GM23338 (cell line): ENCODE data around the gene GGT6. TPM values are rescaled to one million over a fixed set of nuclear protein-coding genes. Genes with fewer than 3 reads are reported as not detected.

Experiments
- ATAC-seq: fragments of 200-7000 bp; cut with Tn5 transposase; 3 replicates; pipeline ENCODE4 v1.9.1; 2020
- DNase-seq: peaks from one replicate; pipeline ENCODE4 v3.0.0-alpha.2; 2015; ENCODE audit warnings: low spot score
- H2AFZ ChIP-seq: fragments of 200-600 bp; sonication (generic); 2 replicates; pipeline ENCODE4 v1.8.0; 2016; ENCODE audit warnings: antibody characterized with exemption, mild to moderate bottlenecking, moderate library complexity
- H3F3A ChIP-seq: fragments of 200-600 bp; sonication (generic); replicated peaks from 2 replicates; pipeline ENCODE4 v1.8.0; 2017; ENCODE audit warnings: antibody characterized with exemption, mixed run types, low read depth
- H3K27ac ChIP-seq: fragments of 200-600 bp; sonication (generic); 2 replicates; pipeline ENCODE4 v1.6.1; 2016; ENCODE audit warnings: low read depth
- H3K27me3 ChIP-seq: fragments of 200-600 bp; sonication (generic); 2 replicates; pipeline ENCODE4 v1.8.0; 2016; ENCODE audit warnings: mild to moderate bottlenecking, mixed run types, moderate library complexity; ENCODE audit not compliant: insufficient read depth
- H3K36me3 ChIP-seq: fragments of 200-600 bp; sonication (generic); 2 replicates; pipeline ENCODE4 v1.8.0; 2016; ENCODE audit warnings: mild to moderate bottlenecking; ENCODE audit not compliant: insufficient read depth
- H3K4me1 ChIP-seq: fragments of 200-600 bp; sonication (generic); 2 replicates; pipeline ENCODE4 v1.8.0; 2016; ENCODE audit warnings: mild to moderate bottlenecking, moderate library complexity; ENCODE audit not compliant: insufficient read depth
- H3K4me2 ChIP-seq: fragments of 200-600 bp; sonication (generic); 2 replicates; pipeline ENCODE4 v1.7.1; 2017; ENCODE audit warnings: mixed run types
- H3K4me3 ChIP-seq: fragments of 200-600 bp; sonication (generic); 2 replicates; pipeline ENCODE4 v1.6.1; 2016; ENCODE audit warnings: mixed run types
- H3K79me2 ChIP-seq: fragments of 200-600 bp; sonication (generic); replicated peaks from 2 replicates; pipeline ENCODE4 v1.8.0; 2017; ENCODE audit warnings: mild to moderate bottlenecking; ENCODE audit not compliant: insufficient read depth
- H3K9me2 ChIP-seq: fragments of 200-600 bp; sonication (generic); 2 replicates; pipeline ENCODE4 v1.8.0; 2017; ENCODE audit not compliant: insufficient read depth
- H4K20me1 ChIP-seq: fragments of 200-600 bp; sonication (generic); replicated peaks from 2 replicates; pipeline ENCODE4 v1.8.0; 2017; ENCODE audit warnings: mild to moderate bottlenecking; ENCODE audit not compliant: insufficient read depth
- H3K27ac Mint-ChIP-seq: 2 replicates; pipeline ENCODE4 v1.8.0; 2020; ENCODE audit warnings: inconsistent platforms, mild to moderate bottlenecking, moderate library complexity, mixed read lengths
- H3K27me3 Mint-ChIP-seq: 3 replicates; pipeline ENCODE4 v1.8.0; 2022; ENCODE audit warnings: low read depth, mild to moderate bottlenecking, moderate library complexity, mixed read lengths, inconsistent platforms; ENCODE audit not compliant: insufficient read depth, poor library complexity
- H3K36me3 Mint-ChIP-seq: 3 replicates; pipeline ENCODE4 v1.8.0; 2021; ENCODE audit warnings: low read depth, mild to moderate bottlenecking, inconsistent platforms, moderate library complexity, mixed read lengths
- H3K4me1 Mint-ChIP-seq: 3 replicates; pipeline ENCODE4 v1.8.0; 2020; ENCODE audit warnings: mild to moderate bottlenecking, inconsistent platforms, mixed read lengths
- H3K4me3 Mint-ChIP-seq: 3 replicates; pipeline ENCODE4 v1.8.0; 2021; ENCODE audit warnings: moderate library complexity, mild to moderate bottlenecking, inconsistent platforms, mixed read lengths
- H3K9me3 Mint-ChIP-seq: 3 replicates; pipeline ENCODE4 v1.8.0; 2020; ENCODE audit warnings: moderate library complexity, mild to moderate bottlenecking, inconsistent platforms, mixed read lengths
- CTCF ChIP-seq, 2 experiments: fragments of 200-600 bp in 1 of 2; sonication (generic) in 1 of 2; conservative IDR thresholded peaks; 2 replicates each; pipeline versions ENCODE4 v1.5.1 to v1.6.1; 2016 to 2017; ENCODE audit warnings: antibody characterized with exemption in 2 of 2, low read depth in 2 of 2, mild to moderate bottlenecking in 2 of 2, moderate library complexity in 1 of 2
- EZH2 ChIP-seq: fragments of 200-600 bp; sonication (generic); IDR thresholded peaks from one replicate; pipeline ENCODE4 v1.8.0; 2017; ENCODE audit warnings: antibody characterized with exemption, mild to moderate bottlenecking, low read depth; ENCODE audit not compliant: unreplicated experiment
- EZH2phosphoT487 ChIP-seq: fragments of 200-600 bp; sonication (generic); IDR thresholded peaks from one replicate; pipeline ENCODE4 v1.8.1; 2018; ENCODE audit warnings: antibody characterized with exemption; ENCODE audit not compliant: unreplicated experiment
- JUNB ChIP-seq: IDR thresholded peaks from one replicate; pipeline ENCODE4 v1.6.1; 2016; ENCODE audit warnings: antibody characterized with exemption; ENCODE audit not compliant: unreplicated experiment
- POLR2AphosphoS5 ChIP-seq: IDR thresholded peaks from 2 replicates; pipeline ENCODE4 v1.6.1; 2016; ENCODE audit warnings: antibody characterized with exemption, low read depth
- STAT1 ChIP-seq: IDR thresholded peaks from one replicate; pipeline ENCODE4 v1.6.1; 2016; ENCODE audit warnings: antibody characterized with exemption; ENCODE audit not compliant: unreplicated experiment
- ZNF114 ChIP-seq: fragments of 250-450 bp; sonication (Bioruptor Pico); IDR thresholded peaks from 2 replicates; pipeline ENCODE4 v1.5.0; 2020; ENCODE audit warnings: mild to moderate bottlenecking, moderate library complexity
- polyA plus RNA-seq: library from polyadenylated mRNA; unstranded; fragments of >200 nt; fragmentation: Nextera tagmentation; extraction: Ambion mirVana; gene quantifications from 2 replicates; pipeline ENCODE4 v1.2.1, GENCODE V29; 2016
- total RNA-seq: library from RNA; depleted of rRNA; stranded (reverse); fragments of >200 nt; shearing (Covaris generic); gene quantifications from 2 replicates; pipeline ENCODE4 v1.2.3, GENCODE V29; 2014
- TF ChIP-seq, protein P1 (sequence below): IDR thresholded peaks from one replicate; pipeline ENCODE4 v1.6.1; 2018; ENCODE audit warnings: antibody characterized with exemption; ENCODE audit not compliant: unreplicated experiment
- TF ChIP-seq, protein P2 (sequence below): IDR thresholded peaks from 2 replicates; pipeline ENCODE4 v1.6.1; 2016; ENCODE audit warnings: antibody characterized with exemption

Gene GGT6
- total and polyA plus RNA-seq, 2 experiments from 2014 or later = 0.24 TPM; not detected in 1

DNA sequence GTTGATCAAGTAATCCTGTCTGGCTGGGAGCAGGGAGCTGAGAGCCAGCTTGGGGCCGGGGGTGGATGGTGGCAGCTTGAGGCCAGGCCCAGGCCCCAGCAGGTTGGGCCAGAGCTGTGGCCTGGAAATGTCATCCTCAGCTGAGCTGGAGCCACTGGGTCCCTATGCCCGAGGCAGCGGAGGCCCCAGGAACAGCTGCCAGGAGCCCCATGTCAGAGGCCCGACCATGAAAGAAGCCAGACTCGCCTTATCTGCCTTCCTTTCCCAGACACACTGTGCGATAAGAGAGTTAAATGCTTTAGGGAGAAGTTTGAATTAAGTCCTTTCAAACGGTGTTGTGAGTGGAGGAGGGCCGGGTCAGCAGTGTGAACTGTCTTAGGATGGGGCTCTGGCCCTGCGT lies 27.4 kb upstream of the GGT6 start:
- H4K20me1 ChIP-seq = no peaks in the 10 kb centered on the region
- peaks cover 5% of the 10 kb centered on the region for H3K4me1 ChIP-seq
- H3K27me3 Mint-ChIP-seq = peaks cover 43% of the 10 kb centered on the region
- H3K36me3 ChIP-seq = no peaks in the 10 kb centered on the region
- no peak overlapping the region for H3K4me2 ChIP-seq
- H3K9me3 Mint-ChIP-seq = no peaks in the 10 kb centered on the region
- no peak overlapping the region for H3K27ac Mint-ChIP-seq
- no peaks in the 10 kb centered on the region for H3F3A ChIP-seq
- H3K79me2 ChIP-seq = no peaks in the 10 kb centered on the region
- H3K27me3 ChIP-seq = peaks cover 35% of the 10 kb centered on the region
- H2AFZ ChIP-seq = no peak overlapping the region
- H3K27ac ChIP-seq = no peak overlapping the region
- no peaks in the 10 kb centered on the region for H3K36me3 Mint-ChIP-seq
- DNase-seq = no peak
- H3K4me1 Mint-ChIP-seq = peaks cover 13% of the 10 kb centered on the region
- no peak for TF ChIP-seq EZH2phosphoT487
- TF ChIP-seq ZNF114 (CRISPR knock-in tag) = no peak
- TF ChIP-seq, protein P1, sequence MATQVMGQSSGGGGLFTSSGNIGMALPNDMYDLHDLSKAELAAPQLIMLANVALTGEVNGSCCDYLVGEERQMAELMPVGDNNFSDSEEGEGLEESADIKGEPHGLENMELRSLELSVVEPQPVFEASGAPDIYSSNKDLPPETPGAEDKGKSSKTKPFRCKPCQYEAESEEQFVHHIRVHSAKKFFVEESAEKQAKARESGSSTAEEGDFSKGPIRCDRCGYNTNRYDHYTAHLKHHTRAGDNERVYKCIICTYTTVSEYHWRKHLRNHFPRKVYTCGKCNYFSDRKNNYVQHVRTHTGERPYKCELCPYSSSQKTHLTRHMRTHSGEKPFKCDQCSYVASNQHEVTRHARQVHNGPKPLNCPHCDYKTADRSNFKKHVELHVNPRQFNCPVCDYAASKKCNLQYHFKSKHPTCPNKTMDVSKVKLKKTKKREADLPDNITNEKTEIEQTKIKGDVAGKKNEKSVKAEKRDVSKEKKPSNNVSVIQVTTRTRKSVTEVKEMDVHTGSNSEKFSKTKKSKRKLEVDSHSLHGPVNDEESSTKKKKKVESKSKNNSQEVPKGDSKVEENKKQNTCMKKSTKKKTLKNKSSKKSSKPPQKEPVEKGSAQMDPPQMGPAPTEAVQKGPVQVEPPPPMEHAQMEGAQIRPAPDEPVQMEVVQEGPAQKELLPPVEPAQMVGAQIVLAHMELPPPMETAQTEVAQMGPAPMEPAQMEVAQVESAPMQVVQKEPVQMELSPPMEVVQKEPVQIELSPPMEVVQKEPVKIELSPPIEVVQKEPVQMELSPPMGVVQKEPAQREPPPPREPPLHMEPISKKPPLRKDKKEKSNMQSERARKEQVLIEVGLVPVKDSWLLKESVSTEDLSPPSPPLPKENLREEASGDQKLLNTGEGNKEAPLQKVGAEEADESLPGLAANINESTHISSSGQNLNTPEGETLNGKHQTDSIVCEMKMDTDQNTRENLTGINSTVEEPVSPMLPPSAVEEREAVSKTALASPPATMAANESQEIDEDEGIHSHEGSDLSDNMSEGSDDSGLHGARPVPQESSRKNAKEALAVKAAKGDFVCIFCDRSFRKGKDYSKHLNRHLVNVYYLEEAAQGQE = no peak
- no peak for TF ChIP-seq EZH2
- no peak for TF ChIP-seq POLR2AphosphoS5
- TF ChIP-seq STAT1 = no peak
- TF ChIP-seq CTCF (conservative IDR thresholded peaks at IDR 0.05; ENCODE audit: low read depth in 2 of 2) = no peak
- no peaks in the 10 kb centered on the region for H3K9me2 ChIP-seq
- ATAC-seq = no peak
- H3K4me3 ChIP-seq = no peak overlapping the region
- no peak overlapping the region for H3K4me3 Mint-ChIP-seq

DNA sequence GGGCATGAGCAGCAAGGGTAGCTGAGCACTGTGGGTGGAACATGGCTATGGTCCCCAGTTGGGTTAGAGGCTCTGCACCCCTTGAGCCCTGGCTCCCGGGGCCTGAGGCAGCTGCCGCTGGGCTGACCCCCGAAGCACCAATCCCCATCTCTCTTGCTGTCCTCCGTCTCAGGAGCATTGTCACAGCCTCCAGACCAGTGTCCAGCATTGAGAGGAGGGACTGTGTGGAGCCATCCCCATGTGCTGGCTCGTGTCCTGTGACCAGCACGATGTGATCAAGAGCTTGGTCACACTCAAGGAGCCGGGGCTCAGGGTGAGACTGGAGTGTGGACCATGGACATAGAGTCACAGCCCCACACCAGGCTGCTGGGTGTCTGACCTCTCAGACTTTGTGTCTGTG lies 26.8 kb upstream of the GGT6 start:
- H3K36me3 ChIP-seq = no peaks in the 10 kb centered on the region
- no peak overlapping the region for H3K4me3 ChIP-seq
- Mint-ChIP-seq H3K4me1 (peaks cover 18% of the 10 kb centered on the region), H3K9me3 (no peaks in the 10 kb centered on the region), H3K4me3 (no peak overlapping the region), H3K36me3 (no peaks in the 10 kb centered on the region), H3K27me3 (peaks cover 47% of the 10 kb centered on the region), H3K27ac (no peak overlapping the region)
- DNase-seq = no peak
- no peaks in the 10 kb centered on the region for H3K9me2 ChIP-seq
- H3K4me2 ChIP-seq = no peak overlapping the region
- no peaks in the 10 kb centered on the region for H3K79me2 ChIP-seq
- H3K27ac ChIP-seq = no peak overlapping the region
- no peak overlapping the region for H2AFZ ChIP-seq
- peaks cover 9% of the 10 kb centered on the region for H3K4me1 ChIP-seq
- ATAC-seq = no peak
- H3K27me3 ChIP-seq = peaks cover 39% of the 10 kb centered on the region
- H3F3A ChIP-seq = no peaks in the 10 kb centered on the region
- H4K20me1 ChIP-seq = no peaks in the 10 kb centered on the region
- TF ChIP-seq, protein P2, sequence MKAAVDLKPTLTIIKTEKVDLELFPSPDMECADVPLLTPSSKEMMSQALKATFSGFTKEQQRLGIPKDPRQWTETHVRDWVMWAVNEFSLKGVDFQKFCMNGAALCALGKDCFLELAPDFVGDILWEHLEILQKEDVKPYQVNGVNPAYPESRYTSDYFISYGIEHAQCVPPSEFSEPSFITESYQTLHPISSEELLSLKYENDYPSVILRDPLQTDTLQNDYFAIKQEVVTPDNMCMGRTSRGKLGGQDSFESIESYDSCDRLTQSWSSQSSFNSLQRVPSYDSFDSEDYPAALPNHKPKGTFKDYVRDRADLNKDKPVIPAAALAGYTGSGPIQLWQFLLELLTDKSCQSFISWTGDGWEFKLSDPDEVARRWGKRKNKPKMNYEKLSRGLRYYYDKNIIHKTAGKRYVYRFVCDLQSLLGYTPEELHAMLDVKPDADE = no peak
- TF ChIP-seq ZNF114 (CRISPR knock-in tag) = no peak
- TF ChIP-seq, protein P1 = no peak
- no peak for TF ChIP-seq JUNB
